ENCODE measurements around the gene PNPT1.
A peak's percentile ranks its signal among the peaks of the same experiment; 100 is the strongest.

The PNPT1 gene

GRCh38 chr2:55617175-55618024, 76.2 kb downstream of the PNPT1 start, which contains the start of gene PPP4R3B:
TSS of gene PPP4R3B (minus strand) at chr2:55617622. CDS start at chr2:55617285, 337 bp downstream.
- POLR2A ChIA-PET: interaction anchor here (1.0 to 3.0 kb wide), 6 partner anchors 8 to 567 kb away, joined by 3 to 28 read pairs (median 4); partner anchors contain the start of genes CFAP36, CLHC1, RPS27A and RTN4
- peak within 1 kb of the TSS; percentile 96 for H3K27ac ChIP-seq (ENCODE audit: extremely low read depth, low read depth, low read length)
- CTCF ChIA-PET: interaction anchor here (0.7 kb wide), 1 partner anchor 417 kb away, joined by 3 read pairs; no protein-coding TSS in a partner anchor
- peak within 1 kb of the TSS; percentile 90 for H3K4me3 ChIP-seq (ENCODE audit: low read depth, low read length)
- peaks cover 2% of the 10 kb centered on the region; the same call in 1 of the 2 replicates for H3K4me1 ChIP-seq (ENCODE audit: control insufficient read depth, insufficient read depth, low read length)
- H3K9me3 ChIP-seq (ENCODE audit: control insufficient read depth, insufficient read depth, low read depth, low read length): no peaks in the 10 kb centered on the region
- peaks cover 20% of the 10 kb centered on the region in 2 experiments for H3K36me3 ChIP-seq (ENCODE audit: control insufficient read depth in 2 of 2, insufficient read depth in 1 of 2, low read length in 2 of 2)
- TF ChIP-seq ZFP41 (tag by site-specific recombination; IDR thresholded peaks at IDR 0.05; ENCODE audit: borderline replicate concordance) (no peak), KLF10 (tag by site-specific recombination; IDR thresholded peaks at IDR 0.05) (peak; percentile 96), ZSCAN30 (tag by site-specific recombination; IDR thresholded peaks at IDR 0.05) (no peak; the same call in 1 of the 2 replicates), PRDM2 (tag by site-specific recombination; IDR thresholded peaks at IDR 0.05; ENCODE audit: borderline replicate concordance) (no peak), YY1 (tag by site-specific recombination; IDR thresholded peaks at IDR 0.05) (peak; percentile 92), ZNF660 (tag by site-specific recombination; IDR thresholded peaks at IDR 0.05) (peak; percentile 17; the same call in 1 of the 2 replicates), ZNF366 (tag by site-specific recombination; conservative IDR thresholded peaks at IDR 0.05) (peak; percentile 79), SP7 (tag by site-specific recombination; IDR thresholded peaks at IDR 0.05) (peak; percentile 78; the same call in 1 of the 2 replicates), ZNF518A (tag by site-specific recombination; conservative IDR thresholded peaks at IDR 0.05; ENCODE audit: low read depth) (peak; percentile 63), ZNF561 (tag by site-specific recombination; IDR thresholded peaks at IDR 0.05; ENCODE audit: borderline replicate concordance) (peak; percentile 96), OSR2 (tag by site-specific recombination; IDR thresholded peaks at IDR 0.05) (no peak), ZNF280D (tag by site-specific recombination; IDR thresholded peaks at IDR 0.05) (no peak), SCRT1 (tag by site-specific recombination; IDR thresholded peaks at IDR 0.05; ENCODE audit: borderline replicate concordance) (no peak), ZNF768 (tag by site-specific recombination; IDR thresholded peaks at IDR 0.05) (no peak), FEZF1 (tag by site-specific recombination; IDR thresholded peaks at IDR 0.05) (peak; percentile 8; the same call in 1 of the 2 replicates)
- TF ChIP-seq, protein P1, sequence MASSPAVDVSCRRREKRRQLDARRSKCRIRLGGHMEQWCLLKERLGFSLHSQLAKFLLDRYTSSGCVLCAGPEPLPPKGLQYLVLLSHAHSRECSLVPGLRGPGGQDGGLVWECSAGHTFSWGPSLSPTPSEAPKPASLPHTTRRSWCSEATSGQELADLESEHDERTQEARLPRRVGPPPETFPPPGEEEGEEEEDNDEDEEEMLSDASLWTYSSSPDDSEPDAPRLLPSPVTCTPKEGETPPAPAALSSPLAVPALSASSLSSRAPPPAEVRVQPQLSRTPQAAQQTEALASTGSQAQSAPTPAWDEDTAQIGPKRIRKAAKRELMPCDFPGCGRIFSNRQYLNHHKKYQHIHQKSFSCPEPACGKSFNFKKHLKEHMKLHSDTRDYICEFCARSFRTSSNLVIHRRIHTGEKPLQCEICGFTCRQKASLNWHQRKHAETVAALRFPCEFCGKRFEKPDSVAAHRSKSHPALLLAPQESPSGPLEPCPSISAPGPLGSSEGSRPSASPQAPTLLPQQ (tag by site-specific recombination; IDR thresholded peaks at IDR 0.05): peak; percentile 68
- TF ChIP-seq, protein P2, sequence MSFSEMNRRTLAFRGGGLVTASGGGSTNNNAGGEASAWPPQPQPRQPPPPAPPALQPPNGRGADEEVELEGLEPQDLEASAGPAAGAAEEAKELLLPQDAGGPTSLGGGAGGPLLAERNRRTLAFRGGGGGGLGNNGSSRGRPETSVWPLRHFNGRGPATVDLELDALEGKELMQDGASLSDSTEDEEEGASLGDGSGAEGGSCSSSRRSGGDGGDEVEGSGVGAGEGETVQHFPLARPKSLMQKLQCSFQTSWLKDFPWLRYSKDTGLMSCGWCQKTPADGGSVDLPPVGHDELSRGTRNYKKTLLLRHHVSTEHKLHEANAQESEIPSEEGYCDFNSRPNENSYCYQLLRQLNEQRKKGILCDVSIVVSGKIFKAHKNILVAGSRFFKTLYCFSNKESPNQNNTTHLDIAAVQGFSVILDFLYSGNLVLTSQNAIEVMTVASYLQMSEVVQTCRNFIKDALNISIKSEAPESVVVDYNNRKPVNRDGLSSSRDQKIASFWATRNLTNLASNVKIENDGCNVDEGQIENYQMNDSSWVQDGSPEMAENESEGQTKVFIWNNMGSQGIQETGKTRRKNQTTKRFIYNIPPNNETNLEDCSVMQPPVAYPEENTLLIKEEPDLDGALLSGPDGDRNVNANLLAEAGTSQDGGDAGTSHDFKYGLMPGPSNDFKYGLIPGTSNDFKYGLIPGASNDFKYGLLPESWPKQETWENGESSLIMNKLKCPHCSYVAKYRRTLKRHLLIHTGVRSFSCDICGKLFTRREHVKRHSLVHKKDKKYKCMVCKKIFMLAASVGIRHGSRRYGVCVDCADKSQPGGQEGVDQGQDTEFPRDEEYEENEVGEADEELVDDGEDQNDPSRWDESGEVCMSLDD (tag by site-specific recombination; IDR thresholded peaks at IDR 0.05): 0 out of 2 replicates have a peak, but pooled peaks have one; percentile 36

Measured in HEK293 (cell line).